OCI-LY7 (cell line): Measurements from ENCODE around the gene PPARG. TPM values are rescaled to one million over a fixed set of nuclear protein-coding genes. Genes with fewer than 3 reads are reported as not detected.

Experiments used
- BruUV-seq: library from RNA; stranded (reverse); fragments of 400-500 nt; replicated peaks from 2 replicates; lab custom pipeline; 2021; lab: Mats Ljungman, UMichigan
- CTCF ChIA-PET: fragments of 300-600 bp; sonication (Branson Sonifier 250); formaldehyde crosslinking; loops from one replicate; lab custom pipeline; 2022; ENCODE audit warnings: antibody characterized with exemption; ENCODE audit not compliant: unreplicated experiment; lab: Charles Lee
- POLR2A ChIA-PET: fragments of 300-600 bp; sonication (Branson Sonifier 250); formaldehyde crosslinking; loops from one replicate; lab custom pipeline; 2022; ENCODE audit warnings: antibody characterized with exemption; lab: Charles Lee
- DNase-seq: peaks from one replicate; pipeline ENCODE4 v3.0.0-alpha.2; 2015; ENCODE audit warnings: low spot score
- H2AFZ ChIP-seq: fragments of 200-600 bp; sonication (generic), shearing (Covaris generic); 2 replicates; pipeline ENCODE4 v1.6.1; 2014; ENCODE audit warnings: mild to moderate bottlenecking, antibody characterized with exemption, low read length, moderate library complexity
- H3K27ac ChIP-seq: fragments of 200-600 bp; sonication (generic); 2 replicates; pipeline ENCODE4 v1.5.1; 2014; ENCODE audit warnings: mixed run types, low read depth, mild to moderate bottlenecking, moderate library complexity, low read length, inconsistent platforms; ENCODE audit not compliant: poor library complexity, severe bottlenecking
- H3K36me3 ChIP-seq: fragments of 200-600 bp; sonication (generic); 2 replicates; pipeline ENCODE4 v1.6.1; 2014; ENCODE audit warnings: mild to moderate bottlenecking, antibody characterized with exemption, low read length, moderate library complexity, mixed read lengths; ENCODE audit not compliant: insufficient read depth
- H3K4me1 ChIP-seq: fragments of 200-600 bp; sonication (generic); 2 replicates; pipeline ENCODE4 v1.5.1; 2014; ENCODE audit warnings: mild to moderate bottlenecking, low read length; ENCODE audit not compliant: insufficient read depth, poor library complexity, severe bottlenecking
- H3K4me2 ChIP-seq: fragments of 200-600 bp; sonication (generic); 2 replicates; pipeline ENCODE4 v1.6.1; 2014; ENCODE audit warnings: mild to moderate bottlenecking, low read length
- H3K4me3 ChIP-seq: fragments of 200-600 bp; sonication (generic); 2 replicates; pipeline ENCODE4 v1.5.1; 2014; ENCODE audit warnings: mild to moderate bottlenecking, low read depth, low read length; ENCODE audit not compliant: poor library complexity, severe bottlenecking
- H3K79me2 ChIP-seq: fragments of 200-600 bp; sonication (generic); 2 replicates; pipeline ENCODE4 v1.6.1; 2016; ENCODE audit warnings: low read depth, mild to moderate bottlenecking, low read length, moderate library complexity, mixed read lengths; ENCODE audit not compliant: insufficient read depth
- H3K9me2 ChIP-seq: fragments of 200-600 bp; sonication (generic); 2 replicates; pipeline ENCODE4 v1.6.1; 2016; ENCODE audit warnings: mild to moderate bottlenecking, low read length, mixed read lengths; ENCODE audit not compliant: insufficient read depth
- H3K9me3 ChIP-seq: fragments of 200-600 bp; sonication (generic); 2 replicates; pipeline ENCODE4 v1.6.1; 2014; ENCODE audit warnings: mild to moderate bottlenecking, mixed run types, low read length, mixed read lengths
- H4K20me1 ChIP-seq: fragments of 200-600 bp; sonication (generic); 2 replicates; pipeline ENCODE4 v1.6.1; 2014; ENCODE audit warnings: mild to moderate bottlenecking, antibody characterized with exemption, low read length, moderate library complexity, mixed read lengths; ENCODE audit not compliant: insufficient read depth
- EZH2phosphoT487 ChIP-seq: fragments of 200-600 bp; sonication (generic); IDR thresholded peaks from 2 replicates; pipeline ENCODE4 v1.6.1; 2018; ENCODE audit warnings: low read depth, borderline replicate concordance, mild to moderate bottlenecking, mixed run types, antibody characterized with exemption, low read length, moderate library complexity, mixed read lengths
- intact Hi-C: fragments of 100-400 bp; cut with micrococcal nuclease; formaldehyde crosslinking; loops from one replicate; pipeline ENCODE4 v1.10.0; 2022; ENCODE audit not compliant: unreplicated experiment
- total RNA-seq, 2 experiments: library from RNA; depleted of rRNA in 1 of 2; stranded (reverse); fragments of >200 nt in 1 of 2; shearing (Covaris generic) in 1 of 2; gene quantifications; 2 replicates each; pipeline ENCODE4 v1.2.3, GENCODE V29; 2014 to 2022
- TF ChIP-seq, protein P1 (sequence below): fragments of 200-600 bp; sonication (generic); conservative IDR thresholded peaks from 2 replicates; pipeline ENCODE4 v1.5.1; 2014; ENCODE audit warnings: mild to moderate bottlenecking, antibody characterized with exemption, low read length, moderate library complexity, mixed read lengths

Gene PPARG
- total RNA-seq, 2 experiments from 2014 or later: not detected

DNA sequence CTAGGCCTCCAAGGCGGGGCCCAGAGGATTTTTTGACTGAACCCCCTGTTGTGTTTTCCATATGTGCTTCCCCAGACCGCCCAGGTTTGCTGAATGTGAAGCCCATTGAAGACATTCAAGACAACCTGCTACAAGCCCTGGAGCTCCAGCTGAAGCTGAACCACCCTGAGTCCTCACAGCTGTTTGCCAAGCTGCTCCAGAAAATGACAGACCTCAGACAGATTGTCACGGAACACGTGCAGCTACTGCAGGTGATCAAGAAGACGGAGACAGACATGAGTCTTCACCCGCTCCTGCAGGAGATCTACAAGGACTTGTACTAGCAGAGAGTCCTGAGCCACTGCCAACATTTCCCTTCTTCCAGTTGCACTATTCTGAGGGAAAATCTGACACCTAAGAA lies 145.0 kb downstream of the PPARG start:
- ChIA-PET POLR2A (interaction anchor here (0.5 kb wide), 1 partner anchor 47 kb away, joined by 5 read pairs; no protein-coding TSS in a partner anchor), CTCF (no interaction called here)
- DNase-seq: no peak
- Histone ChIP-seq H3K36me3 (no peaks in the 10 kb centered on the region), H3K27ac (no peak overlapping the region), H3K4me2 (no peak overlapping the region), H3K9me2 (no peaks in the 10 kb centered on the region), H3K9me3 (0 out of 2 replicates have a peak, but pooled peaks cover 3% of the 10 kb centered on the region), H3K4me1 (no peaks in the 10 kb centered on the region), H2AFZ (no peak overlapping the region), H3K4me3 (no peak overlapping the region), H3K79me2 (no peaks in the 10 kb centered on the region), H4K20me1 (no peaks in the 10 kb centered on the region)
- BruUV-seq: no TSS peak
- TF ChIP-seq, protein P1, sequence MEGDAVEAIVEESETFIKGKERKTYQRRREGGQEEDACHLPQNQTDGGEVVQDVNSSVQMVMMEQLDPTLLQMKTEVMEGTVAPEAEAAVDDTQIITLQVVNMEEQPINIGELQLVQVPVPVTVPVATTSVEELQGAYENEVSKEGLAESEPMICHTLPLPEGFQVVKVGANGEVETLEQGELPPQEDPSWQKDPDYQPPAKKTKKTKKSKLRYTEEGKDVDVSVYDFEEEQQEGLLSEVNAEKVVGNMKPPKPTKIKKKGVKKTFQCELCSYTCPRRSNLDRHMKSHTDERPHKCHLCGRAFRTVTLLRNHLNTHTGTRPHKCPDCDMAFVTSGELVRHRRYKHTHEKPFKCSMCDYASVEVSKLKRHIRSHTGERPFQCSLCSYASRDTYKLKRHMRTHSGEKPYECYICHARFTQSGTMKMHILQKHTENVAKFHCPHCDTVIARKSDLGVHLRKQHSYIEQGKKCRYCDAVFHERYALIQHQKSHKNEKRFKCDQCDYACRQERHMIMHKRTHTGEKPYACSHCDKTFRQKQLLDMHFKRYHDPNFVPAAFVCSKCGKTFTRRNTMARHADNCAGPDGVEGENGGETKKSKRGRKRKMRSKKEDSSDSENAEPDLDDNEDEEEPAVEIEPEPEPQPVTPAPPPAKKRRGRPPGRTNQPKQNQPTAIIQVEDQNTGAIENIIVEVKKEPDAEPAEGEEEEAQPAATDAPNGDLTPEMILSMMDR: no peak
- no peak for TF ChIP-seq EZH2phosphoT487
- intact Hi-C loops: no loop called here

DNA sequence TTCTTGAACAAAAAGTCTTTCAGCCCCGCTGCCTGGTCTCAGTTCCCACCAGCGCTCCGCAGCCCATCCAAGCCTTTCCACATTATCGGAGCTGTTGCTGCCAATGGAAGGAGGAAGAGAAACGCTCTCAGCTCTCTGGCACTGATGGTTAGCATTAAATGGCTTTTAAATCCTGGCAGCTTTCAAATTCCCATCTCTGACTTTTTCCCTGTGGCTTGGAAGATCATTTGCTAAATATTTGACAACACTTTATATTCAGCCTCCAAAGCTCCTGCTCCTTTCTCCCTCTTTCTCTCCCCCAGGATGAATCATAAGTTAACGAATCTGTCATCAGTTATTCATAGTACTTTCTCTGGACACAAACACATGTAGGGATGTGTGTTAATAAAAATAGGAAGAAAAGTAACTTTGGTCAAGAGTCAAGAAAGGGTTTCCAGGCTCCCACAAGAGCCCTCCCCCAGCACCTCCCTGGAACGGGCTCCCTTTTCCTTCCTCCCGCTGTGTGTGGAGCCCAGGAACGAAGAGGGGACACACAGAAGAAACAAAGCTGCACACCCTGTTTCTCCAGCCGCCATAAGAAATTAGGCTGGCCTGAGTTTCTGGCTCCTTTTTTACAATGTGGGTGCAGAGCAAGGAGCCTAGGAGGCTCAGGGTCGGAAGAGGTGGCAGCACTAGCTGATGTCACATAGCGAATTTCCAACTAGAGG lies 147.8 kb downstream of the PPARG start:
- Histone ChIP-seq H4K20me1 (no peaks in the 10 kb centered on the region), H3K9me2 (no peaks in the 10 kb centered on the region), H3K4me1 (no peaks in the 10 kb centered on the region), H3K79me2 (no peaks in the 10 kb centered on the region), H3K27ac (no peak overlapping the region), H3K9me3 (0 out of 2 replicates have a peak, but pooled peaks cover 3% of the 10 kb centered on the region), H2AFZ (no peak overlapping the region), H3K4me2 (no peak overlapping the region), H3K4me3 (no peak overlapping the region), H3K36me3 (no peaks in the 10 kb centered on the region)
- BruUV-seq: no TSS peak
- TF ChIP-seq EZH2phosphoT487: no peak
- TF ChIP-seq, protein P1: no peak
- ChIA-PET CTCF (no interaction called here), POLR2A (no interaction called here)
- intact Hi-C loops: no loop called here
- no peak for DNase-seq

DNA sequence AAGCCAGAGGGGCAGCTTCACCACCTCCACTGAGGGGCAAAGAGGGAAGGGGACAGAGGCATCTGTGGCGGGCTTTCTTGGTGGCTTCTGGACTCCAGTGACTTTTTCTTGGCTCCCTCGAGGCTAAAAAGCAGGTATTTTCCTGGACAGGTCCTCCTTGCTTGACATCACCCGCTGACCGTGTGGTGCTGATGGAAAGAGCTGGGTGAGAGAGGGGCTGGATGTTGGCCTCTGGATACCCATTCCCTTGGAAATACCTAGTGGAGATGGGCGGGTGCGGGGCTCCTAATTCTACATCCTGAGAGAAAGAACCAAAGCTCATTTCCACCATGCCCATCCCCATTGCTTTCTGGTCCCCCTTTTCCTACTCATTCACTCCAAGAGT lies 148.3 kb downstream of the PPARG start:
- ChIA-PET CTCF (no interaction called here), POLR2A (no interaction called here)
- Histone ChIP-seq H3K4me3 (no peak overlapping the region), H3K36me3 (no peaks in the 10 kb centered on the region), H4K20me1 (no peaks in the 10 kb centered on the region), H3K9me2 (no peaks in the 10 kb centered on the region), H3K4me2 (no peak overlapping the region), H3K27ac (no peak overlapping the region), H3K4me1 (no peaks in the 10 kb centered on the region), H2AFZ (no peak overlapping the region), H3K9me3 (0 out of 2 replicates have a peak, but pooled peaks cover 3% of the 10 kb centered on the region), H3K79me2 (no peaks in the 10 kb centered on the region)
- BruUV-seq: no TSS peak
- DNase-seq: no peak
- no peak for TF ChIP-seq EZH2phosphoT487
- TF ChIP-seq, protein P1: no peak
- intact Hi-C loops: no loop called here
